ENCODE results near the gene FRYL.

FRYL gene

DNA sequence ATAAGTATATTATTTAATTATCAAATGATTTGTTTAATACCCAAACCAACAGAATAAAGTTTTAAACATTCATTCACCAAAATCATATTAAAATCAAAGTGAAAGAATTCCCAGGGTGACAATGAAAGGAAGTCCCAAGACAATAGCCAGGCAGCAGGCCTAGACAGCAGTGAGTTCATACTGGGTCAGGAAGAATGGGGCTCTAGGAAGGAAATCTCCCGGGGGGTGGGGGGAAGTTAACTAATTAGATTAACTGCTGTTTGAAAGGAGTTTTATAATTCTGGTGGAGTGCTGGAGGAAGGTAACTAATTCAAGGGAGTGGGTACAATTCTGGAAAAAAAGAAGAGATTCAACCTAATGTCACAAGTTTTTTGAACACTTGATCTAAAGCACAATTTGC lies 185.9 kb downstream of the FRYL start:
- TF ChIP-seq, protein P1, sequence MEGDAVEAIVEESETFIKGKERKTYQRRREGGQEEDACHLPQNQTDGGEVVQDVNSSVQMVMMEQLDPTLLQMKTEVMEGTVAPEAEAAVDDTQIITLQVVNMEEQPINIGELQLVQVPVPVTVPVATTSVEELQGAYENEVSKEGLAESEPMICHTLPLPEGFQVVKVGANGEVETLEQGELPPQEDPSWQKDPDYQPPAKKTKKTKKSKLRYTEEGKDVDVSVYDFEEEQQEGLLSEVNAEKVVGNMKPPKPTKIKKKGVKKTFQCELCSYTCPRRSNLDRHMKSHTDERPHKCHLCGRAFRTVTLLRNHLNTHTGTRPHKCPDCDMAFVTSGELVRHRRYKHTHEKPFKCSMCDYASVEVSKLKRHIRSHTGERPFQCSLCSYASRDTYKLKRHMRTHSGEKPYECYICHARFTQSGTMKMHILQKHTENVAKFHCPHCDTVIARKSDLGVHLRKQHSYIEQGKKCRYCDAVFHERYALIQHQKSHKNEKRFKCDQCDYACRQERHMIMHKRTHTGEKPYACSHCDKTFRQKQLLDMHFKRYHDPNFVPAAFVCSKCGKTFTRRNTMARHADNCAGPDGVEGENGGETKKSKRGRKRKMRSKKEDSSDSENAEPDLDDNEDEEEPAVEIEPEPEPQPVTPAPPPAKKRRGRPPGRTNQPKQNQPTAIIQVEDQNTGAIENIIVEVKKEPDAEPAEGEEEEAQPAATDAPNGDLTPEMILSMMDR (conservative IDR thresholded peaks at IDR 0.05), result no peak
- H3K27ac ChIP-seq, result no peak overlapping the region

DNA sequence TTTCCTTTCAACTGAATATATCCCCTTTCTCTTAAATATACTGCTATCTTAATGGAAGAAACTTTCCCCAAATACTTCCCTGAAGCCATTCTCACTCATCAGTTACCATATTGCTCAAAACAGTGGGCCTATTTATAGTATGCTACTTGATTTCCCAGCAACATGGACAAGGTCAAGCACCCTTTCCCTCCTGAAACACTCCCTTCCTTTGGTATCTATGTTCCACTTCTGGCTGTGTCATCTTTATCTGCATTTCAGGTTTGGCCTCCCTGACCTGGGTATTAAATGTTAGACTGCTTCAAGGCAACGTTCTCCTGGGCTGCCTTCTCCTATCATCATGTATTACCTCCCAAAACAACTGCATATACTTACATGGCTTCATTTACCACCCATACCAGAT lies 188.7 kb downstream of the FRYL start:
- TF ChIP-seq, protein P1 (conservative IDR thresholded peaks at IDR 0.05), result no peak
- H3K27ac ChIP-seq, result no peak overlapping the region; the same call in 1 of the 2 replicates

DNA sequence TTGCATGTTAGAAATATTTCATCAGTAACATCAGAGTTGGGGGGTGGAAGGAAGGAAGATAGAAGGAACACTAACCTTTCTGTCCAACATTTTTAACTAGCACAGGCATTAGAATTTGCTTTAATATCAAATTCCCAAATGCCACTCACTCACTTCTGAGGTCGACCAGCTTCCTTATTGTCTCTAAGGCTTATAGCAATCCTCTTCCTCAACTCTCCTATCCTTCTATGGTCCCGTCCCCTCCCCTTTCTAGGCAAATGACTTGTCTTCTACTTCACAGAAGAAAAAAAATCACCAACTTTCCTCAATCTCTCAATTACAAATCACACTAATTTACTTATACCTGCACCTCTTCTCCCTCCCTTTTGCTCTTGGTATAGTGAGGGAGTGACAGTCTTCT lies 189.2 kb downstream of the FRYL start:
- no peak overlapping the region for H3K27ac ChIP-seq
- TF ChIP-seq, protein P1 (conservative IDR thresholded peaks at IDR 0.05), result no peak

DNA sequence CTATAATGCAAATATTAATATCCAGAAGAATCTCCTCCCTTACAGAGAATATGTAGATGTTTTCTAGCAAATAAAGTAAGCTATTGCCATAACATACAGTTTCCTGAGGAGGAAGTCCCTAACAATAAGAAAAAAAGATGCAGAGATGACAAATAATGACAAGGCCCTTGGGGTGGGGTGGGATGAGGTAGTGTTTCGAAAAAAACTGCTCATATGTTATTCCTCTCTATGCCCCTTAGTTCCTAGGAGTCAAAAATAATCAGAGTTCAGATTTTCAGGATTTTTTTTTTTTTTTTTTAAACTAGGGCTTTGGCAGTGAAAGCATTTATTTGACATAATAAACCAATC lies 191.0 kb downstream of the FRYL start:
- H3K27ac ChIP-seq, result no peak overlapping the region
- TF ChIP-seq, protein P1 (conservative IDR thresholded peaks at IDR 0.05), result no peak

DNA sequence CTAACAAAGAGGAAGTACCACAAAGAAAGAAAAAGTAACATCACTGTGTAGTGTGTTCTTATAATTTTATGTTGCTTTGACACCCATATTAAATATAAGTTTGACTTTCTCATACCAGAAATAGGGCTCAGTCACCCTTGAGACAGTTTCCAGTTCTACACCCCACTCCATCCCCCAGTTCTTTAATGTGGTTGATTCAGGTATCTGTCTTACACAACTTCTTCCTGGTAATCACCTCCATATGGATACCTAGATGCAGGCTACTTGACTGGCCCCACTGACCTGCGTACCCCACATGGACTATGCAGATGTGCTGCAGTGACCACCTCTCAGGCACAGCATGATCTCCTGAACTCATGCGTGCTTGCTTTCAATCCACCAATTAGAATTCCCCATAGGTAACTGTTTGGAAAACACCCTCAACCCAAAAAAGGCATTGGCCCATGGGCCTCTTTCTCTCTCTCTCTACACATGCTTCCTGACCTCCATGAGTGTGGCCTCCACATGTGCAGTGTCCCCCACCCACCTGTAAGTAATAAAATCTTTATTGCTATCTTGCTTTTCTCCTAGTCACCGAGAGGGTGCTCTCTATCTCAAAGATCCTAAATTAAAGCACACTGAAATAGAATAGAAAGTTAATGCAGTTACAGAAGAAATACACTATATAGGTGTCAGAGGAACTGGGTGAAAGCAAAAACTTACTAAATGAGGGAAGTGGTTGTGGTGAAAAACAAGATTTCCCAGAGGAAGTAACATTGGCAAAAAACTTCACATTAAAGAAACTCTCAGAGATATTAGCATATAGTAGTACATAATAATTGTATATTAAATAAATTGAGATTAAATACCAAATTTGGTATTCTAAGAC lies 191.6 kb downstream of the FRYL start:
- TF ChIP-seq, protein P1 (conservative IDR thresholded peaks at IDR 0.05), result no peak
- no peak overlapping the region for H3K27ac ChIP-seq

DNA sequence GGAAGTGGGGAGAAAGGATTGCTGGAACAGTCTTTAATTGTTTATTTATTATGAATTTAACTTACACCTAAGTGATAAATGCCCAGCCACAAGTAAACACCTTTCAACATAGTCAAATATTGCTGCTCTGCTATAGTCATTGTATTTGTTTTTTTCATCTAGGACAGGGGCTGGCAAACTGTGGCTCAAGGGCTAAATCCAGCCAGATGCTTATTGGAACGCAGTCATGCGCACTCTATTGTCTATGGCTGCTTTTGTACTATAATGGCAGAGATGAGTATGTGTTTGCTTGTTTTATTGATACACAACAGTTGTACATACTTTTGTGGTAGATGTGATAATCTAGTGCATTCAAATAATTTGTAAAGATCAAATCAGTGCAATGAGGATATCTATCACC lies 194.7 kb downstream of the FRYL start:
- no peak overlapping the region for H3K27ac ChIP-seq
- TF ChIP-seq, protein P1 (conservative IDR thresholded peaks at IDR 0.05), result no peak

DNA sequence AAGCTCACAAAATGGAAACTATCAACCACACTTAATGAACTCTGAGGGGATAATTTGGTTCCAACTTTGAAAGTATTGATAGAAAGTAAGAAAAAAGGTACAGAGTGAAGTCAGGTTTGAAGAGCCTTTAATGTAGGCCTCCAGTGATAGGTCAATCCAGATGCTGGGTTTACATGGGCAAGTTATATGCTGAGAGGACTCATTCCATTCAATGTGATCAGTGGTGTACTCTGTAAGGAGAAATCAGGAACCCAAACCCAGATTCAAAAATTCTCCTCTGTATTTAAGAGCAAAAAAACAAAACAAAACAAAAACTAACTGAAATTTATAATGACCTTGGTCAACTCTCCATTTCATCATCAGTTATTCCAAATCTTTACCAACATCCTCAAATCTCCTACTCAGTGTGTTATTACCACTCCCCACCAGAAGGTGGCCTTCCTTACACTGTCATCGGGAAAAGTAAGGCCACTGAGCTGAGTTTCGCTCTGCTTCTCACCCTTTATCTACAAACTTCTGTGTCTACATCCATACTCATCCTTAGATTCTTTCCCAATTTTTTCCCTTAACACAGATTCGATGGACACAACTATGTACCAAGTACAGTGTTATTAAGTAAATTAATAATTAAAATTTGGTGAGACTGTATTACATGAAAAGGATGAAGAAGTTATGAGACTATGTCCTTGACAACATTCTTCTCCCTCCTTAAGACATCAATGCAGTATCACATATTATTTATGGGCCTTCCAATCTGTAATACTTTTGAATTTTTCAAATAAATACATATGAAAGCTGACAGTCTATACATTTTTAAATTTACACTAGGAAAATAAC lies 201.7 kb downstream of the FRYL start:
- H3K27ac ChIP-seq, result no peak overlapping the region
- TF ChIP-seq, protein P1 (conservative IDR thresholded peaks at IDR 0.05), result peak; percentile 92

Data from VCaP (cell line).